WTC11 (cell line): Measurements from ENCODE around the gene PPP1R2. TPM values are rescaled to one million over a fixed set of nuclear protein-coding genes. Genes with fewer than 3 reads are reported as not detected.

Experiments
- ATAC-seq: fragments of 200-7000 bp; cut with Tn5 transposase; 2 replicates; pipeline ENCODE4 v1.10.0; 2021; ENCODE audit warnings: mild to moderate bottlenecking, moderate library complexity
- CTCF ChIA-PET: fragments of 300-600 bp; sonication (Branson Sonifier 250); formaldehyde crosslinking; loops from one replicate; lab custom pipeline; 2021; ENCODE audit warnings: antibody characterized with exemption; lab: Charles Lee
- POLR2A ChIA-PET: fragments of 350-600 bp; sonication (Branson Sonifier 250); formaldehyde crosslinking; loops from one replicate; lab custom pipeline; 2021; ENCODE audit warnings: antibody characterized with exemption; lab: Charles Lee
- DNase-seq: peaks from one replicate; pipeline ENCODE4 v3.0.0; 2021; ENCODE audit warnings: low spot score
- H3K27ac Mint-ChIP-seq: 2 replicates; pipeline ENCODE4 v1.8.0; 2021; ENCODE audit warnings: mixed read lengths
- H3K27me3 Mint-ChIP-seq: 2 replicates; pipeline ENCODE4 v1.8.0; 2021; ENCODE audit warnings: low read depth, mild to moderate bottlenecking, moderate library complexity, mixed read lengths
- H3K36me3 Mint-ChIP-seq: 2 replicates; pipeline ENCODE4 v1.8.0; 2021; ENCODE audit warnings: mixed read lengths
- H3K4me1 Mint-ChIP-seq: 2 replicates; pipeline ENCODE4 v1.8.0; 2022; ENCODE audit warnings: mixed read lengths
- H3K4me3 Mint-ChIP-seq: 2 replicates; pipeline ENCODE4 v1.8.0; 2021; ENCODE audit warnings: mild to moderate bottlenecking, moderate library complexity, mixed read lengths
- H3K9me3 Mint-ChIP-seq: 2 replicates; pipeline ENCODE4 v1.8.0; 2021; ENCODE audit warnings: mixed read lengths
- CREB1 ChIP-seq: sonication (generic); formaldehyde crosslinking; IDR thresholded peaks from 2 replicates; pipeline ENCODE4 v1.8.0; 2023; ENCODE audit warnings: mild to moderate bottlenecking, missing genetic modification reagents
- CREM ChIP-seq: sonication (generic); formaldehyde crosslinking; IDR thresholded peaks from 2 replicates; pipeline ENCODE4 v1.8.1; 2022; ENCODE audit warnings: mild to moderate bottlenecking, missing genetic modification reagents, moderate library complexity
- FOXK1 ChIP-seq: sonication (generic); formaldehyde crosslinking; IDR thresholded peaks from 2 replicates; pipeline ENCODE4 v1.8.0; 2022; ENCODE audit warnings: mild to moderate bottlenecking, moderate library complexity, missing genetic modification reagents
- GRHL2 ChIP-seq: fragments of 250-450 bp; sonication (Bioruptor Pico); IDR thresholded peaks from 2 replicates; pipeline ENCODE4 v1.8.0; 2022; ENCODE audit warnings: mild to moderate bottlenecking, moderate library complexity; ENCODE audit not compliant: insufficient replicate concordance, severe bottlenecking
- IRF2 ChIP-seq: sonication (generic); formaldehyde crosslinking; IDR thresholded peaks from 2 replicates; pipeline ENCODE4 v1.8.0; 2022; ENCODE audit warnings: low read depth, missing genetic modification reagents, borderline replicate concordance
- JAZF1 ChIP-seq: fragments of 250-450 bp; sonication (Bioruptor Pico); IDR thresholded peaks from 2 replicates; pipeline ENCODE4 v1.9.0; 2021; ENCODE audit warnings: moderate library complexity, mild to moderate bottlenecking, inconsistent platforms
- MYBL2 ChIP-seq: sonication (generic); formaldehyde crosslinking; IDR thresholded peaks from 2 replicates; pipeline ENCODE4 v1.8.1; 2023; ENCODE audit warnings: mild to moderate bottlenecking, moderate library complexity, missing genetic modification reagents
- NR1H2 ChIP-seq: sonication (generic); formaldehyde crosslinking; IDR thresholded peaks from 2 replicates; pipeline ENCODE4 v1.9.0; 2021; ENCODE audit warnings: mild to moderate bottlenecking, moderate library complexity, missing genetic modification reagents
- NR2C2 ChIP-seq: sonication (generic); formaldehyde crosslinking; IDR thresholded peaks from 2 replicates; pipeline ENCODE4 v1.8.0; 2022; ENCODE audit warnings: mild to moderate bottlenecking, missing genetic modification reagents
- NR3C1 ChIP-seq: sonication (generic); formaldehyde crosslinking; conservative IDR thresholded peaks from 2 replicates; pipeline ENCODE4 v1.8.1; 2023; ENCODE audit warnings: low read depth, mild to moderate bottlenecking, missing genetic modification reagents
- OVOL2 ChIP-seq: fragments of 250-450 bp; sonication (Bioruptor Pico); IDR thresholded peaks from 2 replicates; pipeline ENCODE4 v1.9.0; 2021; ENCODE audit warnings: mild to moderate bottlenecking, borderline replicate concordance
- SP1 ChIP-seq: sonication (generic); formaldehyde crosslinking; conservative IDR thresholded peaks from 2 replicates; pipeline ENCODE4 v1.8.1; 2022; ENCODE audit warnings: missing genetic modification reagents
- TCF7 ChIP-seq: sonication (generic); formaldehyde crosslinking; IDR thresholded peaks from 2 replicates; pipeline ENCODE4 v1.8.0; 2022; ENCODE audit warnings: mild to moderate bottlenecking, low read depth, missing genetic modification reagents, moderate library complexity
- ZNF232 ChIP-seq: sonication (generic); formaldehyde crosslinking; IDR thresholded peaks from 2 replicates; pipeline ENCODE4 v1.8.0; 2022; ENCODE audit warnings: mild to moderate bottlenecking, missing genetic modification reagents
- ZNF317 ChIP-seq: sonication (generic); formaldehyde crosslinking; IDR thresholded peaks from 2 replicates; pipeline ENCODE4 v1.8.1; 2023; ENCODE audit warnings: low read depth, mild to moderate bottlenecking, moderate library complexity, missing genetic modification reagents, borderline replicate concordance
- ZNF416 ChIP-seq: fragments of 250-450 bp; sonication (Bioruptor Pico); IDR thresholded peaks from 2 replicates; pipeline ENCODE4 v1.9.0; 2021; ENCODE audit warnings: mild to moderate bottlenecking, inconsistent platforms
- total RNA-seq: library from RNA; stranded (reverse); gene quantifications from 3 replicates; pipeline ENCODE4 v1.2.3, GENCODE V29; 2021
- TF ChIP-seq, protein P1 (sequence below): sonication (generic); formaldehyde crosslinking; IDR thresholded peaks from 2 replicates; pipeline ENCODE4 v1.8.0; 2023; ENCODE audit warnings: missing genetic modification reagents
- TF ChIP-seq, protein P2 (sequence below): sonication (generic); formaldehyde crosslinking; IDR thresholded peaks from 2 replicates; pipeline ENCODE4 v1.8.0; 2023; ENCODE audit warnings: missing genetic modification reagents, mild to moderate bottlenecking, borderline replicate concordance
- TF ChIP-seq, protein P3 (sequence below): fragments of 250-450 bp; sonication (Bioruptor Pico); IDR thresholded peaks from 2 replicates; pipeline ENCODE4 v1.9.0; 2021; ENCODE audit warnings: moderate library complexity, mild to moderate bottlenecking, inconsistent platforms, borderline replicate concordance
- TF ChIP-seq, protein P4 (sequence below): sonication (generic); formaldehyde crosslinking; conservative IDR thresholded peaks from 2 replicates; pipeline ENCODE4 v1.8.1; 2022; ENCODE audit warnings: mild to moderate bottlenecking, missing genetic modification reagents
- TF ChIP-seq, protein P5 (sequence below): sonication (generic); formaldehyde crosslinking; IDR thresholded peaks from 2 replicates; pipeline ENCODE4 v1.8.1; 2023; ENCODE audit warnings: mild to moderate bottlenecking, missing genetic modification reagents

PPP1R2 gene
- total RNA-seq, 1 experiment from 2014 or later = 28.1 TPM

DNA sequence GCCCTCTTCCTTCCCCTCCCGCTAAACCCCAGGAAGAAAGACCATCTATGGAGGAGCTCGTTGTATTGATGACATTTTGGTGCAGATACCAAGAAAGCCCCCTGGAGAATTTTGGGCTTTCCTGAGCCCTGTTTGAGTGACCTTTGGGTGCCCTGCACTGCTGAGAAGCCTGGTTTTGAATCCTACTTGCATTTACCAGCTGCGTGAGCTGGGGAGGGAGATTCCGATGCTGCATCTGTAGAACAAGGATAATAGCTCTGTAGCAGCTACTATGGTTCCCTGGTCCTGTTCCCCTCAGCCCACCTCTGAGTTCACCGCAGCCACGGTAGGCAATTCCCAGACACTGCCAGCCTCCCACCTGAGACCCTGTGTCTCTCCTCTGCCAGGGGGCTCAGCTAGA lies 35.4 kb upstream of the PPP1R2 start:
- no peaks in the 10 kb centered on the region for H3K27me3 Mint-ChIP-seq
- no peak for ATAC-seq
- H3K27ac Mint-ChIP-seq = no peak overlapping the region
- no peaks in the 10 kb centered on the region for H3K36me3 Mint-ChIP-seq
- DNase-seq = no peak
- peaks cover 8% of the 10 kb centered on the region for H3K4me1 Mint-ChIP-seq
- H3K4me3 Mint-ChIP-seq = no peak overlapping the region
- CTCF ChIA-PET = interaction anchor here (0.8 to 1.2 kb wide), 3 partner anchors 20 to 169 kb away, joined by 3 to 4 read pairs (median 4); no protein-coding TSS in a partner anchor
- peaks cover 4% of the 10 kb centered on the region; the same call in 1 of the 2 replicates for H3K9me3 Mint-ChIP-seq
- no peak for TF ChIP-seq ZNF232 (CRISPR knock-in tag)
- no peak for TF ChIP-seq ZNF317 (CRISPR knock-in tag)
- TF ChIP-seq, protein P1, sequence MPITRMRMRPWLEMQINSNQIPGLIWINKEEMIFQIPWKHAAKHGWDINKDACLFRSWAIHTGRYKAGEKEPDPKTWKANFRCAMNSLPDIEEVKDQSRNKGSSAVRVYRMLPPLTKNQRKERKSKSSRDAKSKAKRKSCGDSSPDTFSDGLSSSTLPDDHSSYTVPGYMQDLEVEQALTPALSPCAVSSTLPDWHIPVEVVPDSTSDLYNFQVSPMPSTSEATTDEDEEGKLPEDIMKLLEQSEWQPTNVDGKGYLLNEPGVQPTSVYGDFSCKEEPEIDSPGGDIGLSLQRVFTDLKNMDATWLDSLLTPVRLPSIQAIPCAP (CRISPR knock-in tag) = no peak
- TF ChIP-seq NR2C2 (CRISPR knock-in tag) = no peak
- POLR2A ChIA-PET = no interaction called here

DNA sequence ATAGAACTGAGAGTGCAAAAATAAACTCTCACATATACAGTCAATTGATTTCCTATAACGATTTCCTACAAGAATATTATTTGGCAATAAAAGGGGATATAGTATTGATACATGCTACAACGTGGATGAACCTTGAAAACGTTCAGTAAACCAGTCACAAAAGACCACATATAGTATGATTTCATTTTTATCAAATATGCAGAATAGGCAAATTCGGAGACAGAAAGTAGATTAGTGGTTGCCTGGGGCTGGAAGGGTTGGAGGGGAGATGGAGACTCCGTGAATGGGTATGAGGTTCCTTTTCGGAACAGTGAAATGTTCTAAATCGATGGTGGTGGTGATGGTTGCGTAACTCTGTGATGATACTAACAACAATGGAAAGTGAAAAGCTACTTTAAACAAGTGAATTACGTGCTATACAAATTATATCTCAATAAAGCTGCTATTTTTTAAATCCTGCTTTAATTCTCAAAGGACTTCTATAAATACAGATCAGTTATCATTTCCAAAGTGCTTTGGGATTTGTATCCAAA lies 34.6 kb upstream of the PPP1R2 start:
- CTCF ChIA-PET = interaction anchor here (0.8 to 1.2 kb wide), 3 partner anchors 19 to 170 kb away, joined by 3 to 4 read pairs (median 4); no protein-coding TSS in a partner anchor
- no peak overlapping the region for H3K27ac Mint-ChIP-seq
- no peak overlapping the region for H3K4me3 Mint-ChIP-seq
- peaks cover 4% of the 10 kb centered on the region; the same call in 1 of the 2 replicates for H3K9me3 Mint-ChIP-seq
- TF ChIP-seq GRHL2 (CRISPR knock-in tag) = no peak
- DNase-seq = no peak
- H3K4me1 Mint-ChIP-seq = peaks cover 9% of the 10 kb centered on the region
- H3K27me3 Mint-ChIP-seq = no peaks in the 10 kb centered on the region; the same call in 1 of the 2 replicates
- no peaks in the 10 kb centered on the region for H3K36me3 Mint-ChIP-seq
- no peak for ATAC-seq
- POLR2A ChIA-PET = no interaction called here

DNA sequence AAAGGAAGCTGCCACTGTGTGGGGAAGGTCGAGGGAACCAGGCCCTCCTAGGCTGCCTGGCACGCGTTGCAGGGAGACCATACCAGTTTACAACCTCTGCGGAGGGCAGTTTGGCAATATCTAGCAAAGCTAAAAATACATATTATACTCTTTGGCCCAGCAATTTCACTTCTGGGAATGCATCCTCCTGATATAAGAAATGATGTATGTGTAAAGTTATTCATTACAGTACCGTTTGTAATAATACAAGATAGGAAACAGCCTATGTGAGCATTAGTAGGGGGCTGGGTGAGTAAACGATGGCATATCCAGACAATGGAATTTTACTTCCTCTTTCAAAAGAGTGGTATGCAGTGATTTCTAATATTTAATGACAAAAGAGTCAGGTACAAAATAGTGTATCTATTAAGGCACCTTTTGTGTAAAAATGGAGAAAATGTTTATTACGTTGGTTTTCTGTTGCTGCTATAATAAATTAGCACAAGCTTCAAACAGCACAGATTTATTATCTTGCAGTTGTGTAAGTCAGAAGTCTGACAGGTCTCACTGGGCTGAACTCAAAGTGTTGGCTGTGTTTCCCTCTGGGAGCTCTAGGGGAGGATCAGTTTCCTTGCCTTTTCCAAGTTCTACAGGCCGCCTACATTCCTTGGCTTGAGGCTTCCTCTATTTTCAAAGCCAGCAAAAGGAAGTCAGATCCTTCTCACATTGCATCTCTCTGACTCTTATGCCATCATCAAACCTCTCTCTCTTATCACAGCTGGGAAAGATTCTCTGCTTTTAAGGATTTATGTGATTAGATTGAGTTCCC lies 31.6 kb upstream of the PPP1R2 start:
- H3K27me3 Mint-ChIP-seq = no peaks in the 10 kb centered on the region; the same call in 1 of the 2 replicates
- no peak overlapping the region for H3K27ac Mint-ChIP-seq
- DNase-seq = no peak
- peaks cover 4% of the 10 kb centered on the region; the same call in 1 of the 2 replicates for H3K9me3 Mint-ChIP-seq
- POLR2A ChIA-PET = no interaction called here
- no peak for ATAC-seq
- H3K4me1 Mint-ChIP-seq = peaks cover 9% of the 10 kb centered on the region
- H3K4me3 Mint-ChIP-seq = no peak overlapping the region
- CTCF ChIA-PET = no interaction called here
- H3K36me3 Mint-ChIP-seq = no peaks in the 10 kb centered on the region
- TF ChIP-seq TCF7 (CRISPR knock-in tag) (no peak), FOXK1 (CRISPR knock-in tag) (no peak), ZNF416 (CRISPR knock-in tag) (no peak), ZNF317 (CRISPR knock-in tag) (no peak), MYBL2 (no peak), NR3C1 (CRISPR knock-in tag) (no peak), NR1H2 (CRISPR knock-in tag) (no peak), CREB1 (CRISPR knock-in tag) (no peak), CREM (CRISPR knock-in tag) (no peak), IRF2 (CRISPR knock-in tag) (no peak), JAZF1 (no peak), SP1 (CRISPR knock-in tag) (no peak), ZNF232 (CRISPR knock-in tag) (no peak), OVOL2 (CRISPR knock-in tag) (no peak)
- TF ChIP-seq, protein P2, sequence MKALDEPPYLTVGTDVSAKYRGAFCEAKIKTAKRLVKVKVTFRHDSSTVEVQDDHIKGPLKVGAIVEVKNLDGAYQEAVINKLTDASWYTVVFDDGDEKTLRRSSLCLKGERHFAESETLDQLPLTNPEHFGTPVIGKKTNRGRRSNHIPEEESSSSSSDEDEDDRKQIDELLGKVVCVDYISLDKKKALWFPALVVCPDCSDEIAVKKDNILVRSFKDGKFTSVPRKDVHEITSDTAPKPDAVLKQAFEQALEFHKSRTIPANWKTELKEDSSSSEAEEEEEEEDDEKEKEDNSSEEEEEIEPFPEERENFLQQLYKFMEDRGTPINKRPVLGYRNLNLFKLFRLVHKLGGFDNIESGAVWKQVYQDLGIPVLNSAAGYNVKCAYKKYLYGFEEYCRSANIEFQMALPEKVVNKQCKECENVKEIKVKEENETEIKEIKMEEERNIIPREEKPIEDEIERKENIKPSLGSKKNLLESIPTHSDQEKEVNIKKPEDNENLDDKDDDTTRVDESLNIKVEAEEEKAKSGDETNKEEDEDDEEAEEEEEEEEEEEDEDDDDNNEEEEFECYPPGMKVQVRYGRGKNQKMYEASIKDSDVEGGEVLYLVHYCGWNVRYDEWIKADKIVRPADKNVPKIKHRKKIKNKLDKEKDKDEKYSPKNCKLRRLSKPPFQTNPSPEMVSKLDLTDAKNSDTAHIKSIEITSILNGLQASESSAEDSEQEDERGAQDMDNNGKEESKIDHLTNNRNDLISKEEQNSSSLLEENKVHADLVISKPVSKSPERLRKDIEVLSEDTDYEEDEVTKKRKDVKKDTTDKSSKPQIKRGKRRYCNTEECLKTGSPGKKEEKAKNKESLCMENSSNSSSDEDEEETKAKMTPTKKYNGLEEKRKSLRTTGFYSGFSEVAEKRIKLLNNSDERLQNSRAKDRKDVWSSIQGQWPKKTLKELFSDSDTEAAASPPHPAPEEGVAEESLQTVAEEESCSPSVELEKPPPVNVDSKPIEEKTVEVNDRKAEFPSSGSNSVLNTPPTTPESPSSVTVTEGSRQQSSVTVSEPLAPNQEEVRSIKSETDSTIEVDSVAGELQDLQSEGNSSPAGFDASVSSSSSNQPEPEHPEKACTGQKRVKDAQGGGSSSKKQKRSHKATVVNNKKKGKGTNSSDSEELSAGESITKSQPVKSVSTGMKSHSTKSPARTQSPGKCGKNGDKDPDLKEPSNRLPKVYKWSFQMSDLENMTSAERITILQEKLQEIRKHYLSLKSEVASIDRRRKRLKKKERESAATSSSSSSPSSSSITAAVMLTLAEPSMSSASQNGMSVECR (CRISPR knock-in tag) = no peak
- TF ChIP-seq, protein P3, sequence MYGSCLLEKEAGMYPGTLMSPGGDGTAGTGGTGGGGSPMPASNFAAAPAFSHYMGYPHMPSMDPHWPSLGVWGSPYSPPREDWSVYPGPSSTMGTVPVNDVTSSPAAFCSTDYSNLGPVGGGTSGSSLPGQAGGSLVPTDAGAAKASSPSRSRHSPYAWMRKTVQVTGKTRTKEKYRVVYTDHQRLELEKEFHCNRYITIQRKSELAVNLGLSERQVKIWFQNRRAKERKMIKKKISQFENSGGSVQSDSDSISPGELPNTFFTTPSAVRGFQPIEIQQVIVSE (CRISPR knock-in tag) = no peak
- TF ChIP-seq, protein P4, sequence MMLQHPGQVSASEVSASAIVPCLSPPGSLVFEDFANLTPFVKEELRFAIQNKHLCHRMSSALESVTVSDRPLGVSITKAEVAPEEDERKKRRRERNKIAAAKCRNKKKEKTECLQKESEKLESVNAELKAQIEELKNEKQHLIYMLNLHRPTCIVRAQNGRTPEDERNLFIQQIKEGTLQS (CRISPR knock-in tag) = no peak
- TF ChIP-seq, protein P5, sequence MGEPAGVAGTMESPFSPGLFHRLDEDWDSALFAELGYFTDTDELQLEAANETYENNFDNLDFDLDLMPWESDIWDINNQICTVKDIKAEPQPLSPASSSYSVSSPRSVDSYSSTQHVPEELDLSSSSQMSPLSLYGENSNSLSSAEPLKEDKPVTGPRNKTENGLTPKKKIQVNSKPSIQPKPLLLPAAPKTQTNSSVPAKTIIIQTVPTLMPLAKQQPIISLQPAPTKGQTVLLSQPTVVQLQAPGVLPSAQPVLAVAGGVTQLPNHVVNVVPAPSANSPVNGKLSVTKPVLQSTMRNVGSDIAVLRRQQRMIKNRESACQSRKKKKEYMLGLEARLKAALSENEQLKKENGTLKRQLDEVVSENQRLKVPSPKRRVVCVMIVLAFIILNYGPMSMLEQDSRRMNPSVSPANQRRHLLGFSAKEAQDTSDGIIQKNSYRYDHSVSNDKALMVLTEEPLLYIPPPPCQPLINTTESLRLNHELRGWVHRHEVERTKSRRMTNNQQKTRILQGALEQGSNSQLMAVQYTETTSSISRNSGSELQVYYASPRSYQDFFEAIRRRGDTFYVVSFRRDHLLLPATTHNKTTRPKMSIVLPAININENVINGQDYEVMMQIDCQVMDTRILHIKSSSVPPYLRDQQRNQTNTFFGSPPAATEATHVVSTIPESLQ (CRISPR knock-in tag) = no peak
